Peyer's patch (tissue), 4 donors: Measurements from ENCODE around the gene RAB37.

Source experiments
- CTCF ChIP-seq, 6 experiments: fragments of 450-650 bp in 4 of 6; fragments of 200-600 bp in 2 of 6; sonication (generic) in 1 of 6; IDR thresholded peaks; one replicate each; pipeline ENCODE4 v1.5.1; 2017 to 2019; ENCODE audit warnings: antibody characterized with exemption in 6 of 6, mild to moderate bottlenecking in 3 of 6, moderate library complexity in 1 of 6
- POLR2A ChIP-seq, 2 donors: fragments of 450-650 bp; IDR thresholded peaks; one replicate each; pipeline ENCODE4 v1.5.1; 2017; ENCODE audit warnings: antibody characterized with exemption in 2 of 2, mild to moderate bottlenecking in 2 of 2, moderate library complexity in 2 of 2

DNA sequence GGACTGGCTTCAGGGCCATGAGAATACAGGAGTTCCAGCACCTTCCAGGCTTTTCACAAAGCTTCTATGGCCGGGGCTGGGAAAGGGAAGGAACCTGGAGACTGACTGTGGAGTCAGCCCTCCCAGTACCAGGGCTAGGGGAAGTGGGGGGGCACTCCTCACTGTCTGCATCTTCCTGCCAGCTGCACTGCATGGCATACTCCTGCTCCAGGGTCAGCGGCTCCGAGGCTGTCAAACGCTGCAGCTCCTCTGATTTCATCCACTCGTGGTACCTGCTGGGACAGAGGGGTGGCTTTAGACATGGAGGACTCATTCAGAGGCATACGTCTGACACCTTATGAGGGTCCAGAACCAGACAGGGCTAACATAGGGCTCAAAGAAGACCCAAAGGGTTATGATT is 36.4 kb downstream of the RAB37 start:
- TF ChIP-seq CTCF (IDR thresholded peaks at IDR 0.05) (no peak), POLR2A (IDR thresholded peaks at IDR 0.05) (no peak)
